IMR-90 (cell line): ENCODE results near the gene CTCFL. TPM values are rescaled to one million over a fixed set of nuclear protein-coding genes. Genes with fewer than 3 reads are reported as not detected.

Experiments used
- ATAC-seq: fragments of 200-7000 bp; cut with Tn5 transposase; 2 replicates; pipeline ENCODE4 v1.9.1; 2020; ENCODE audit warnings: low read depth, mild to moderate bottlenecking, moderate library complexity
- BruUV-seq: library from RNA; stranded (reverse); fragments of 400-500 nt; replicated peaks from 2 replicates; lab custom pipeline; 2021; lab: Mats Ljungman, UMichigan
- CTCF ChIA-PET: fragments of 300-600 bp; formaldehyde crosslinking; extraction: SDS; loops from one replicate; lab custom pipeline; 2021; ENCODE audit warnings: antibody characterized with exemption; lab: Yijun Ruan, JAX
- POLR2A ChIA-PET: fragments of 300-600 bp; sonication (Branson Sonifier 250); formaldehyde crosslinking; loops from one replicate; lab custom pipeline; 2022; ENCODE audit warnings: antibody characterized with exemption; ENCODE audit not compliant: unreplicated experiment; lab: Charles Lee
- DNase-seq: peaks from one replicate; pipeline ENCODE4 v3.0.0; 2013
- H2AFZ ChIP-seq: replicated peaks from 2 replicates; pipeline ENCODE3; 2013; ENCODE audit warnings: low read length, mild to moderate bottlenecking; ENCODE audit not compliant: poor library complexity
- H2AK5ac ChIP-seq: 2 replicates; pipeline ENCODE4 v1.6.1; 2013; ENCODE audit warnings: low read depth, low read length, inconsistent platforms
- H2AK9ac ChIP-seq: replicated peaks from 2 replicates; pipeline ENCODE3; 2013; ENCODE audit warnings: mild to moderate bottlenecking, low read depth, low read length, moderate library complexity; ENCODE audit not compliant: poor library complexity
- H2BK120ac ChIP-seq: 2 replicates; pipeline ENCODE4 v1.6.1; 2013; ENCODE audit warnings: low read depth, low read length, inconsistent platforms
- H2BK15ac ChIP-seq: 3 replicates; pipeline ENCODE4 v1.6.1; 2013; ENCODE audit warnings: low read depth, low read length, inconsistent platforms
- H2BK20ac ChIP-seq: 2 replicates; pipeline ENCODE4 v1.6.1; 2013; ENCODE audit warnings: low read depth, mild to moderate bottlenecking, inconsistent platforms, low read length, moderate library complexity
- H2BK5ac ChIP-seq: 2 replicates; pipeline ENCODE4 v1.6.1; 2013; ENCODE audit warnings: mild to moderate bottlenecking, low read depth, low read length, inconsistent platforms; ENCODE audit not compliant: poor library complexity, severe bottlenecking
- H3K14ac ChIP-seq: replicated peaks from 2 replicates; pipeline ENCODE4 v1.6.1; 2013; ENCODE audit warnings: low read depth, low read length, inconsistent platforms
- H3K18ac ChIP-seq: 2 replicates; pipeline ENCODE4 v1.6.1; 2013; ENCODE audit warnings: low read depth, low read length, control low read depth
- H3K23ac ChIP-seq: 2 replicates; pipeline ENCODE4 v1.6.1; 2013; ENCODE audit warnings: low read depth, low read length, inconsistent platforms
- H3K27ac ChIP-seq: 2 replicates; pipeline ENCODE4 v1.5.1; 2013; ENCODE audit warnings: mild to moderate bottlenecking, control low read depth, low read length; ENCODE audit not compliant: insufficient read depth
- H3K27me3 ChIP-seq: 2 replicates; pipeline ENCODE4 v1.6.1; 2013; ENCODE audit warnings: low read length; ENCODE audit not compliant: control insufficient read depth, insufficient read depth
- H3K36me3 ChIP-seq: 2 replicates; pipeline ENCODE4 v1.6.1; 2013; ENCODE audit warnings: low read length, mixed read lengths; ENCODE audit not compliant: control insufficient read depth, insufficient read depth
- H3K4ac ChIP-seq: 2 replicates; pipeline ENCODE4 v1.6.1; 2013; ENCODE audit warnings: low read depth, low read length, inconsistent platforms
- H3K4me1 ChIP-seq: 2 replicates; pipeline ENCODE4 v1.6.1; 2013; ENCODE audit warnings: low read length, mixed read lengths; ENCODE audit not compliant: control insufficient read depth, insufficient read depth
- H3K4me2 ChIP-seq: 2 replicates; pipeline ENCODE4 v1.6.1; 2013; ENCODE audit warnings: low read depth, mild to moderate bottlenecking, control low read depth, low read length, moderate library complexity
- H3K4me3 ChIP-seq: 2 replicates; pipeline ENCODE4 v1.5.1; 2013; ENCODE audit warnings: low read depth, mild to moderate bottlenecking, control low read depth, low read length, moderate library complexity; ENCODE audit not compliant: insufficient read depth
- H3K56ac ChIP-seq: 2 replicates; pipeline ENCODE4 v1.6.1; 2013; ENCODE audit warnings: low read length, inconsistent platforms; ENCODE audit not compliant: insufficient read depth; ENCODE audit errors: extremely low read depth
- H3K79me1 ChIP-seq, 2 experiments: 2 replicates each; pipeline ENCODE4 v1.6.1; 2013; ENCODE audit warnings: low read length in 2 of 2, inconsistent platforms in 1 of 2, low read depth in 1 of 2
- H3K9ac ChIP-seq: 2 replicates; pipeline ENCODE4 v1.6.1; 2013; ENCODE audit warnings: low read depth, low read length, control low read depth
- H3K9me1 ChIP-seq: 2 replicates; pipeline ENCODE4 v1.6.1; 2013; ENCODE audit warnings: low read length, inconsistent platforms; ENCODE audit not compliant: insufficient read depth
- H3K9me3 ChIP-seq: 2 replicates; pipeline ENCODE4 v1.6.1; 2013; ENCODE audit warnings: low read length; ENCODE audit not compliant: control insufficient read depth, insufficient read depth
- H4K20me1 ChIP-seq: 2 replicates; pipeline ENCODE4 v1.6.1; 2013; ENCODE audit warnings: low read length, inconsistent platforms; ENCODE audit not compliant: insufficient read depth
- H4K5ac ChIP-seq: 2 replicates; pipeline ENCODE4 v1.6.1; 2013; ENCODE audit warnings: mild to moderate bottlenecking, low read depth, low read length, control low read depth
- H4K8ac ChIP-seq, 2 experiments: 2 replicates each; pipeline ENCODE4 v1.6.1; 2013; ENCODE audit warnings: low read depth in 2 of 2, low read length in 2 of 2, control low read depth in 1 of 2, inconsistent platforms in 1 of 2
- H4K91ac ChIP-seq: 2 replicates; pipeline ENCODE4 v1.6.1; 2013; ENCODE audit warnings: low read depth, low read length, inconsistent platforms; ENCODE audit not compliant: insufficient read depth
- BHLHE40 ChIP-seq: fragments of 150-350 bp; IDR thresholded peaks from 2 replicates; pipeline ENCODE4 v1.6.1; 2016; ENCODE audit warnings: mild to moderate bottlenecking, low read depth, low read length
- CEBPB ChIP-seq: IDR thresholded peaks from 2 replicates; pipeline ENCODE4 v1.6.1; 2012; ENCODE audit warnings: low read depth, low read length, improper control_type of control experiment
- CHD1 ChIP-seq: IDR thresholded peaks from 2 replicates; pipeline ENCODE4 v1.6.1; 2012; ENCODE audit warnings: low read depth, low read length, improper control_type of control experiment
- FOS ChIP-seq: fragments of 150-350 bp; IDR thresholded peaks from 2 replicates; pipeline ENCODE4 v1.6.1; 2016; ENCODE audit warnings: low read depth, low read length
- MAFK ChIP-seq: IDR thresholded peaks from 2 replicates; pipeline ENCODE4 v1.6.1; 2012; ENCODE audit warnings: low read depth, low read length, improper control_type of control experiment
- MXI1 ChIP-seq: IDR thresholded peaks from 2 replicates; pipeline ENCODE4 v1.6.1; 2012; ENCODE audit warnings: low read depth, mild to moderate bottlenecking, low read length, moderate library complexity, borderline replicate concordance
- NFE2L2 ChIP-seq: fragments of 150-350 bp; IDR thresholded peaks from 2 replicates; pipeline ENCODE4 v1.6.1; 2016; ENCODE audit warnings: low read depth, mild to moderate bottlenecking, low read length
- RAD21 ChIP-seq: IDR thresholded peaks from 2 replicates; pipeline ENCODE4 v1.6.1; 2012; ENCODE audit warnings: low read length, improper control_type of control experiment
- RCOR1 ChIP-seq: IDR thresholded peaks from 2 replicates; pipeline ENCODE4 v1.6.1; 2012; ENCODE audit warnings: mild to moderate bottlenecking, low read length, improper control_type of control experiment; ENCODE audit not compliant: insufficient replicate concordance
- RFX5 ChIP-seq: IDR thresholded peaks from 2 replicates; pipeline ENCODE4 v1.8.0; 2012; ENCODE audit warnings: low read depth, mild to moderate bottlenecking, low read length, moderate library complexity
- SMC3 ChIP-seq: fragments of 150-350 bp; IDR thresholded peaks from 2 replicates; pipeline ENCODE4 v1.6.1; 2016; ENCODE audit warnings: low read depth, mild to moderate bottlenecking, antibody characterized with exemption, low read length, moderate library complexity
- WGBS, 2 experiments: methylation state at CpG; one replicate each; pipeline versions ENCODE4 v1.1.5 to v1.1.7; 2013; ENCODE audit warnings: missing lambda C conversion rate in 2 of 2; ENCODE audit not compliant: insufficient read length in 1 of 2; ENCODE audit errors: extremely low coverage in 2 of 2; 5-methylcytosine and 5-hydroxymethylcytosine counted together
- dilution Hi-C: fragments of 300-500 bp; cut with HindIII; formaldehyde crosslinking; loops from one replicate; pipeline ENCODE4 v1.14.3; 2018; ENCODE audit warnings: low sequenced_read_pairs; ENCODE audit not compliant: unreplicated experiment
- in situ Hi-C: fragments of 300-500 bp; cut with MboI; formaldehyde crosslinking; loops from 3 replicates; pipeline ENCODE4 v1.14.3; 2019; ENCODE audit warnings: low sequenced_read_pairs, inconsistent platforms, mixed read lengths
- intact Hi-C: fragments of 100-400 bp; cut with micrococcal nuclease; formaldehyde crosslinking; loops from 2 replicates; pipeline ENCODE4 v1.10.0; 2022
- polyA plus RNA-seq, 3 experiments: library from polyadenylated mRNA; depleted of rRNA; stranded (reverse); fragments of >200 nt; gene quantifications; 2 replicates each; pipeline ENCODE4 v1.2.3, GENCODE V29; 2012; ENCODE audit warnings: low replicate concordance in 1 of 3
- total RNA-seq: library from RNA; depleted of rRNA; stranded (reverse); fragments of >200 nt; gene quantifications from 2 replicates; pipeline ENCODE4 v1.2.3, GENCODE V29; 2012
- TF ChIP-seq, protein P1 (sequence below): conservative IDR thresholded peaks from 2 replicates; pipeline ENCODE4 v1.5.1; 2012; ENCODE audit warnings: mild to moderate bottlenecking, low read depth, low read length, improper control_type of control experiment
- TF ChIP-seq, protein P2 (sequence below): fragments of 150-350 bp; IDR thresholded peaks from 2 replicates; pipeline ENCODE4 v1.6.1; 2016; ENCODE audit warnings: low read depth, mild to moderate bottlenecking, low read length, moderate library complexity, borderline replicate concordance
- TF ChIP-seq, protein P3 (sequence below): fragments of 150-350 bp; IDR thresholded peaks from 2 replicates; pipeline ENCODE4 v1.6.1; 2017; ENCODE audit warnings: mild to moderate bottlenecking, antibody characterized with exemption, low read length, low read depth

The CTCFL gene
- total and polyA plus RNA-seq, 2 of the 4 experiments (the other 2 are of a cell fraction), result not detected

DNA sequence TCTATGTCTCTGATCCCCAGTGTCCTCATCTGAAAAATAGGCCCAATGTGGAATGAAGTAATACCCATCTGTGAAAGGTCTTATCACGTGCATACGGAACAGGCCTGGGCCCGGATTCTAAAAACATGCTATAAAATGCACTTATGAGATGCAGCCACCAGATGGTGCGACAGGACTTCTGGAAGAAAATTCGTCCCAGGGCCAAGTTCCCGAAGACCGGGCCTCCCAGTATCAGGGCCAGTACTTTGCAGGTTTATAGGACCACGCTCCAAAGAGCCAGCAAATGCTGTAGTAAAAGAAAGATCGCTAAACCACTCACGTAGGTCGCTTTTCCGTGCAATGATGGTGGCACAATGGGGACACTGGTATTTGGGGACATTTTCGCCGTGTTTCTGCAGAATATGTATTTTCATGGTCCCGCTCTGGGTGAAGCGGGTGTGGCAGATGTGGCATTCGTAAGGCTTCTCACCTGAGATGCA lies 10.6 kb downstream of the CTCFL start:
- intact Hi-C loops, result loop anchor here (1.0 kb wide), 2 partner anchors 80 to 695 kb away; no protein-coding TSS in a partner anchor
- H3K56ac ChIP-seq, result no peak overlapping the region
- BruUV-seq, result no TSS peak
- no peak overlapping the region for H3K4ac ChIP-seq
- H3K18ac ChIP-seq, result no peak overlapping the region
- ATAC-seq, result peak; percentile 97
- no peaks in the 10 kb centered on the region for H3K9me1 ChIP-seq
- H3K9ac ChIP-seq, result no peak overlapping the region
- peak; percentile 64 for DNase-seq
- H2AK9ac ChIP-seq, result no peak overlapping the region
- H3K4me1 ChIP-seq, result no peaks in the 10 kb centered on the region
- no peak overlapping the region for H2BK120ac ChIP-seq
- H3K36me3 ChIP-seq, result no peaks in the 10 kb centered on the region
- no peaks in the 10 kb centered on the region for H4K20me1 ChIP-seq
- H4K5ac ChIP-seq, result no peak overlapping the region
- H3K4me2 ChIP-seq, result no peak overlapping the region
- H3K27me3 ChIP-seq, result peaks cover 11% of the 10 kb centered on the region
- WGBS, 2 experiments, result 0% methylated on average over 2 of the region's 17 CpGs; no CpG with 5 or more reads in 1 of the 2 experiments
- ChIA-PET POLR2A (no interaction called here), CTCF (interaction anchor here (1.8 to 2.9 kb wide), 2 partner anchors 16 to 80 kb away, joined by 5 to 10 read pairs; no protein-coding TSS in a partner anchor)
- no peak overlapping the region for H3K4me3 ChIP-seq
- H3K23ac ChIP-seq, result no peak overlapping the region
- H2AK5ac ChIP-seq, result no peak overlapping the region
- no peak for TF ChIP-seq CEBPB
- TF ChIP-seq, protein P1, sequence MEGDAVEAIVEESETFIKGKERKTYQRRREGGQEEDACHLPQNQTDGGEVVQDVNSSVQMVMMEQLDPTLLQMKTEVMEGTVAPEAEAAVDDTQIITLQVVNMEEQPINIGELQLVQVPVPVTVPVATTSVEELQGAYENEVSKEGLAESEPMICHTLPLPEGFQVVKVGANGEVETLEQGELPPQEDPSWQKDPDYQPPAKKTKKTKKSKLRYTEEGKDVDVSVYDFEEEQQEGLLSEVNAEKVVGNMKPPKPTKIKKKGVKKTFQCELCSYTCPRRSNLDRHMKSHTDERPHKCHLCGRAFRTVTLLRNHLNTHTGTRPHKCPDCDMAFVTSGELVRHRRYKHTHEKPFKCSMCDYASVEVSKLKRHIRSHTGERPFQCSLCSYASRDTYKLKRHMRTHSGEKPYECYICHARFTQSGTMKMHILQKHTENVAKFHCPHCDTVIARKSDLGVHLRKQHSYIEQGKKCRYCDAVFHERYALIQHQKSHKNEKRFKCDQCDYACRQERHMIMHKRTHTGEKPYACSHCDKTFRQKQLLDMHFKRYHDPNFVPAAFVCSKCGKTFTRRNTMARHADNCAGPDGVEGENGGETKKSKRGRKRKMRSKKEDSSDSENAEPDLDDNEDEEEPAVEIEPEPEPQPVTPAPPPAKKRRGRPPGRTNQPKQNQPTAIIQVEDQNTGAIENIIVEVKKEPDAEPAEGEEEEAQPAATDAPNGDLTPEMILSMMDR, result peak; percentile 90
- TF ChIP-seq, protein P2, sequence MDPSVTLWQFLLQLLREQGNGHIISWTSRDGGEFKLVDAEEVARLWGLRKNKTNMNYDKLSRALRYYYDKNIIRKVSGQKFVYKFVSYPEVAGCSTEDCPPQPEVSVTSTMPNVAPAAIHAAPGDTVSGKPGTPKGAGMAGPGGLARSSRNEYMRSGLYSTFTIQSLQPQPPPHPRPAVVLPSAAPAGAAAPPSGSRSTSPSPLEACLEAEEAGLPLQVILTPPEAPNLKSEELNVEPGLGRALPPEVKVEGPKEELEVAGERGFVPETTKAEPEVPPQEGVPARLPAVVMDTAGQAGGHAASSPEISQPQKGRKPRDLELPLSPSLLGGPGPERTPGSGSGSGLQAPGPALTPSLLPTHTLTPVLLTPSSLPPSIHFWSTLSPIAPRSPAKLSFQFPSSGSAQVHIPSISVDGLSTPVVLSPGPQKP, result no peak
- TF ChIP-seq MXI1, result no peak
- TF ChIP-seq FOS, result no peak
- no peak for TF ChIP-seq RFX5
- TF ChIP-seq NFE2L2, result no peak
- peak; percentile 92 for TF ChIP-seq SMC3
- peak; percentile 52 for TF ChIP-seq BHLHE40
- no peak for TF ChIP-seq RCOR1
- peak; percentile 90 for TF ChIP-seq RAD21
- no peak for TF ChIP-seq CHD1
- TF ChIP-seq, protein P3, sequence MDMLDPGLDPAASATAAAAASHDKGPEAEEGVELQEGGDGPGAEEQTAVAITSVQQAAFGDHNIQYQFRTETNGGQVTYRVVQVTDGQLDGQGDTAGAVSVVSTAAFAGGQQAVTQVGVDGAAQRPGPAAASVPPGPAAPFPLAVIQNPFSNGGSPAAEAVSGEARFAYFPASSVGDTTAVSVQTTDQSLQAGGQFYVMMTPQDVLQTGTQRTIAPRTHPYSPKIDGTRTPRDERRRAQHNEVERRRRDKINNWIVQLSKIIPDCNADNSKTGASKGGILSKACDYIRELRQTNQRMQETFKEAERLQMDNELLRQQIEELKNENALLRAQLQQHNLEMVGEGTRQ, result no peak
- no peak for TF ChIP-seq MAFK
- no peak overlapping the region for H2BK5ac ChIP-seq
- H2BK20ac ChIP-seq, result no peak overlapping the region
- H3K79me1 ChIP-seq, result no peaks in the 10 kb centered on the region
- H3K27ac ChIP-seq, result no peak overlapping the region
- H4K91ac ChIP-seq, result no peak overlapping the region
- no peak overlapping the region for H2AFZ ChIP-seq
- in situ Hi-C loops, result loop anchor here (5.0 kb wide), 2 partner anchors 78 to 698 kb away; no protein-coding TSS in a partner anchor
- no peak overlapping the region for H2BK15ac ChIP-seq
- no peak overlapping the region for H3K14ac ChIP-seq
- dilution Hi-C loops, result no loop called here
- H3K9me3 ChIP-seq, result no peaks in the 10 kb centered on the region
- no peak overlapping the region for H4K8ac ChIP-seq
